ENCODE results near the gene UNC119B.
"Not testable (repeated sequence)": the region's sequence is repeated elsewhere in the genome, so short reads cannot be mapped to it uniquely, and the experiment has no call there.

The UNC119B gene

DNA sequence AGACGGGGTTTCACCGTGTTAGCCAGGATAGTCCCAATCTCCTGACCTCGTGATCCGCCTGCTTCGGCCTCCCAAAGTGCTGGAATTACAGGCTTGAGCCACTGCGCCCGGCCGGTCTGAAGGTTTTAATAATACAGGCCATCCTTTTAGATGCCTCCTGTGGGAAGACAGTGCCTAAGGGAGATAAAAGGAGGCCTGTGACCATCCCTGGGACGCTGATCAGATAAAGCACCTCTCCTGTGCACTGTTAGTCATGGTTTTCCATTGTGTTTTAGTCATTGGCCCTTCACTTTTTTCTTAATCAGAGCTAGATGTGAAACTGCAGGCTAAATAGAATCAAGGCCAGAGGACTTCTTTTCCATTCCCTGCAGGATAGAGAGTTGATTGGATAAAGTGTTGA, 7.8 kb downstream of the UNC119B start:
- DNase-seq (ENCODE audit: low read depth in 2 of 2, low spot score in 1 of 2) = no peak

GRCh38 chr12:120719072-120719471, 8.8 kb downstream of the UNC119B start:
- no peak for DNase-seq (ENCODE audit: low read depth in 2 of 2, low spot score in 1 of 2)

GRCh38 chr12:120719496-120720233, 9.4 kb downstream of the UNC119B start:
- DNase-seq (ENCODE audit: low read depth in 2 of 2, low spot score in 1 of 2) = no peak

- no peak for DNase-seq (ENCODE audit: low read depth in 2 of 2, low spot score in 1 of 2)
Observed at GRCh38 chr12:120720234-120720986, 10.2 kb downstream of the UNC119B start.

DNA sequence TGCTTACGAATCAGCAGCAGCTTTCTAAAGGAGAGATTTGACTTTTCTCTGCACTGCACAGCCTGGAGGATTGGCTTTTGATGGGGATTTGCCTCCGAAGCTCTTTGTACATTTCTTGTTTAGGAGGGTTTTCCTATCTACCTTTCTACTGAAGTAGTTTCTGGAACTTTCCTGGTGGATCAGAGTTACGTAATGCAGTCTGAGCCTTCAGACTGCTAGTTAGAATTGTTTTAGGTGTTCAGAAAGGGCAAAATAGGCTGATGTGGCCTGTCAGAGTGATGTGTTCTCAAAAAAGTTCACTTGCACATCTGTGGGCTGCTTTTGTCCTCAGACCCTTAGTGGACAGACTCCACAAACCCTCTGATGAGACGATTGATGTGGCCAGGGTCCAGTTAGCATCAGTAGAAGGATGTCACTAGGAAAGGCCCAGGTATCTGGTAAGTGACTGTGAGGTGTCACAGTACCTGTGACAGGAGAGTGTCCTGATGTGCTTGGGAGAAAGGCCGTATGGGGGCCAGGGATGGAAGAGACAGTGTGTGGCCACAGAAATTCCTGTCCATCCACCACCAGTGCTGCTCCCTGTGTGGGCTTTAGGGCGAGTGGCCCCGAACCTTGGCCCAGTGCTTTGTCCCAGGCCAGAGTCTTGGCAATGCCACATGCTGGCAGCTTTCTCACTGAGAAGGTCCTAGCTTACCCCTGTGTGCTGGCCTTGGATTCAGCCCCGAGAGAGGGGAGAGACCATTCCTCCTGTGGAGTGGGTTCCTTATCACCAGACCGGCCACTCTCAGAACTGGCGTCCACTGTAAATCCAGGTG, 10.9 kb downstream of the UNC119B start:
- no peak for DNase-seq (ENCODE audit: low read depth in 2 of 2, low spot score in 1 of 2)

DNA sequence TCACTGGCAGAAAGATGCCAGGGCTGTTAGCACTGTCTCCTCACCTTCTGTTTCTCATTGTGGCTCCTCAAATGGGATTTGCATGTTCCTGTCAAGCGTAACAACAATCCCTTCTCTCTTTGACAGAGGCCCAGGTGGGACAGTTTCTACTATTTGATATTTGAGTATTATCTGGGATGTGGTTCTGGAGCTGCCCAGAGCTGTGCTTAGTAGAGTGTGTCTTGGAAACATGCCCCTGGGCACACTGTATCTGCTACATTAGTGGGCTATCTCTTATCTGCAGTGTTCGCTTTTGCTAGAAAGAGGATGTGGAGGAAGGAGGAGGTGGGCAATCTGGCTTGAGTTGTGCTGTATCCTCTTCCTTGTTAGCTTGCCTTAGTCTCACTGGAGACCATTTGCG, 11.6 kb downstream of the UNC119B start:
- DNase-seq (ENCODE audit: low read depth in 2 of 2, low spot score in 1 of 2) = no peak

DNA sequence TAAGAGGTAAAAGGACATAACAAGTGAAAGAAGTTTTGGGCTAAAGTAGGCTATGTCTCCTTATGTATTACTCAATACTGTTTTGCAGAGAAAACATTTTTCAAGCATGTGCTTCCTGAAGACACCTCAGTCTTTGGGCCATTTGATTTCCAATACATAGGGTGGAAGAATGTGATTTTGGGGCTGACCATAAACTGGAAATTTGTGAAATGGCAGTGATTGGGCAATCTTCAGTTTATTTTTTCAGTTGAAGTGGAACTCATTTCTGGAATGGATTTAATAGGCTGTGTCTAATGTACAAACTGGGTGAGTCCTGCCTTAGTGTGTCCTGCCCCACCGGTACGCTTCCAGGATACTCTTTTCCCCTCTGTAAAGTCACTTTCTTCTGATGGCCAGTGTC, 12.5 kb downstream of the UNC119B start:
- DNase-seq (ENCODE audit: low read depth in 2 of 2, low spot score in 1 of 2) = no peak

GRCh38 chr12:120724720-120725119, 14.5 kb downstream of the UNC119B start:
- no peak for DNase-seq (ENCODE audit: low read depth in 2 of 2, low spot score in 1 of 2)

GRCh38 chr12:120725151-120725658, 14.9 kb downstream of the UNC119B start:
- DNase-seq (ENCODE audit: low read depth in 2 of 2, low spot score in 1 of 2) = no peak

- peak; percentile 72 for DNase-seq (ENCODE audit: low read depth in 2 of 2, low spot score in 1 of 2)
Observed at GRCh38 chr12:120725659-120726509, 15.6 kb downstream of the UNC119B start, which contains the start of gene ACADS. Gene ACADS, plus strand, starts transcription at chr12:120725826. Its CDS starts 60 bp downstream, at chr12:120725886.

DNA sequence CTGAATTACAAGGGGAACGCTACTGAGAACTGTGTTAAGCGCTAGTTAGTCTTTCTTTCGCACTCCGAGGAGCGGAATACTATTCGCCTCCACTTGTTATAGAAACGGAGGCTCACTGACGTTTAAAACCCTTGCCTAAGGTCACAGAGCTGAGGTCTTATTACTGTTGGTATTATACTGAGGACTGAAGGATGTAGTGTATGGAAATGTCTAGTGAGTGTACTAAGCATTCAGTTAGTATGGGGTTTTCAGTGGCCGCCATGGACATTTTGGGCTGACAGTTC, 16.2 kb downstream of the UNC119B start:
- DNase-seq (ENCODE audit: low read depth in 2 of 2, low spot score in 1 of 2) = no peak

GRCh38 chr12:120726961-120727360, 16.7 kb downstream of the UNC119B start:
- no peak for DNase-seq (ENCODE audit: low read depth in 2 of 2, low spot score in 1 of 2)

DNA sequence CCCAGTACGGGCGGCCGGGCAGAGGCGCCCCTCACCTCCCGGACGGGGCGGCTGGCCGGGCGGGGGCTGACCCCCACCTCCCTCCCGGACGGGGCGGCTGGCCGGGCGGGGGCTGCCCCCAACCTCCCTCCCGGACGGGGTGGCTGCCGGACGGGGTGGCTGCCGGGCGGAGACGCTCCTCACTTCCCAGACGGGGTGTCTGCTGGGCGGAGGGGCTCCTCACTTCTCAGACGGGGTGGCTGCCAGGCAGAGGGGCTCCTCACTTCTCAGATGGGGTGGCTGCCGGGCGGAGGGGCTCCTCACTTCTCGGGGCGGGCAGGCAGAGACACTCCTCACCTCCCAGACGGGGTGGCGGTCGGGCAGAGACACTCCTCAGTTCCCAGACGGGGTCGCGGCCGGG, 21.9 kb downstream of the UNC119B start:
- not testable (repeated sequence) for DNase-seq (ENCODE audit: low read depth in 2 of 2, low spot score in 1 of 2)

- DNase-seq (ENCODE audit: low read depth in 2 of 2, low spot score in 1 of 2) = no peak
Observed at GRCh38 chr12:120733574-120733973, 23.3 kb downstream of the UNC119B start.

- no peak for DNase-seq (ENCODE audit: low read depth in 2 of 2, low spot score in 1 of 2)
Observed at GRCh38 chr12:120734210-120734609, 24.0 kb downstream of the UNC119B start.

- no peak for DNase-seq (ENCODE audit: low read depth in 2 of 2, low spot score in 1 of 2)
Observed at GRCh38 chr12:120735181-120735580, 24.9 kb downstream of the UNC119B start.

DNA sequence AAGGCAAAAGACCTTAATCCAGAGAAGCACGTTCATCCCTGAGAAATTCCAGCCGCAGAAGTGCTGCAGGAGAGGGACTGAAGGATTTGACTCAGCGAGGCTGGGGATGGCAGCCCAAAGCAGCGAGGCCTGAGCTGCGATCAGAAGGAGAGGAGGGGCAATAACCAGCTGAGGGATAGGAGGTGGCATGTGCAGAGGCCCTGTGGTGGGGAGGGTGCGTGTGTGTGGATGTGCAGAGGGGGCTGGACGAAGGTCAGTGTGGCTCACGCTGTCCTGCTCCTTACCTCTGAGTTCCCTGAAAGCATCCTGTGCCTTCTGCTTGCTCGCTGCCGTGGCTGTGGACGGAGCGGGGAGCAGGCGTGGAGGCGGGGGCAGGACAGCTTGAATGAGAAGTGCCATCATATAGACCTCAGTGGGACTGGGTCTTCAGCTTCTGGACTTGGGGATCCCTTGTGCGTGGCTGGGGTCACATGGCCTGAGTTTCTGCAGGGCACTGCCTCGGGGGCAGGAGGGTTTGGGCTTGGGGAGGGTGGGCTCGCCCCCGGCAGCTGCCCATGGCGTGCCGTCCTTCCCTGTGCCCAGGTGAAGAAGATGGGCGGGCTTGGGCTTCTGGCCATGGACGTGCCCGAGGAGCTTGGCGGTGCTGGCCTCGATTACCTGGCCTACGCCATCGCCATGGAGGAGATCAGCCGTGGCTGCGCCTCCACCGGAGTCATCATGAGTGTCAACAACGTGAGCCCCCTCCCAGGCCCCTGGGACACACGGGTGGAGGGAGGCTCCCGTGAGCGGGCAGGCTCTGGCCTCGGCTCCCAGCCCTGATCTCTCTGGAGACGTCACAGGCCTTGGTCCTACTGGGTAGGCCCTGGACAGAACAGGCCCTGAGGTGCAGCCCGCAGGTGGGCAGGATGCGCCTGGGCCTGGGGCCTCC, 26.4 kb downstream of the UNC119B start:
- no peak for DNase-seq (ENCODE audit: low read depth in 2 of 2, low spot score in 1 of 2)

DNA sequence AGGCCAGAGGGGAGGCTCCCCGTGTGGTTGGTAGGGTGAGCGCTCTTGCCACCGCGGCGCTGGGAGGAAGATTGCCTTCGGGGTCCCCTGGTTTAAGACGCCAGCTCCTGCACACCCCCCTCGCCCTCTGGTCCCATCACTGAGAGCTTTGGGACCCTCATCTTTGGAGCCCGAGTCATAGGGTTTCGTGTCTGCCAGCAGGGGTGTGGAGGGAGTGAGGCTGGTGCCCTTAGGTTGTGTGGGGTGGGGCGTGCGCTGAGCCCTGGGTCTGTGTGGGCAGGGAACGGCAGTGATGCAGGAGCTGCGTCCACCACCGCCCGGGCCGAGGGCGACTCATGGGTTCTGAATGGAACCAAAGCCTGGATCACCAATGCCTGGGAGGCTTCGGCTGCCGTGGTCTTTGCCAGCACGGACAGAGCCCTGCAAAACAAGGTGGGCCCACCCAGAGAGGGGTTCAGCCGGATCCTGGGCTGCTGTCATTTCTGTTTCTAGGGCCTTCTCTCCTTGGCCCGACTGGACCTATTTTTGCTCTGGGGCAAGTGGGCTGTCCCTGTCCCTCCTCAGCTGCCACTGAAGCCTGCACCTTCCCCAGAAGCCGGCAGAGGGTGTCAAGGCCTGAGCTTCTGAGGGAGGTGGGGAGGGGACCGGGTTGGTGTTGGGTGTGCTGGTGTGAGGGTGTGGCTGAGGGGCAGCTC, 27.4 kb downstream of the UNC119B start:
- DNase-seq (ENCODE audit: low read depth in 2 of 2, low spot score in 1 of 2) = no peak
